CD4-positive, alpha-beta T cell treated with Interleukin-21 for 1 hour (primary cell): Measurements from ENCODE around the gene HPCAL1.

Experiments
- DNase-seq: peaks from one replicate; pipeline ENCODE4 v3.0.0-alpha.2; 2020

The HPCAL1 gene

GRCh38 chr2:10410001-10410822, 107.5 kb downstream of the HPCAL1 start:
- DNase-seq, result no peak

DNA sequence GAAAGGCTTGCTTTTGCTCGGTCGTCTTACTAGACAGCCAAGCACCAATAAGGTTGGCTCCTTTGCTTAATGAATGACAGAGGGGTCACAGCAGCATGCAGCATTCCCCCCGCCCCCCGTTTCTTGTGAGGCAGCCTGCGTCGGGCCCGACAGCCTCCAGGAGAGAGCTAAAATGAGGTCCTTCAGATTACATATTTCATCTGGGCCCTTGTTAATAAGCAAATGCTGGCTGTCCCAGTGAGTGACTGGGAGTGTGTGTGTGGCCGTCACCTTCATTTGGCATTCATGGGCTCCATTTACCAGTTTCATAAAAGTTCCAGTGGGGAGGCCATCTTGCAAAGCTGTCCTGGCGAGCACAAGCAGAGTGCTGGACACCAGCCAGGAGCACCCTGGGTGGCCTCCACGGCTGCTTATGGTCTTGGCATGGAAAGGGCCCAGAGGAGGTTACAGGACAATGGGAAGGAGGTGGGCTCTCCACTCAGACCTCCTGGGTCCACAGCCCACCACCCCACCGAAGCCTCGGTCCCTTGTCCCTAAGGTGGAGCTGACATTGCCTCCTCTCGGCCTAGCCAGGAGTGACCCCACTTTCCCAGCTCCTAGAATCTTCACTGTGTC, 108.2 kb downstream of the HPCAL1 start:
- DNase-seq, result no peak

DNA sequence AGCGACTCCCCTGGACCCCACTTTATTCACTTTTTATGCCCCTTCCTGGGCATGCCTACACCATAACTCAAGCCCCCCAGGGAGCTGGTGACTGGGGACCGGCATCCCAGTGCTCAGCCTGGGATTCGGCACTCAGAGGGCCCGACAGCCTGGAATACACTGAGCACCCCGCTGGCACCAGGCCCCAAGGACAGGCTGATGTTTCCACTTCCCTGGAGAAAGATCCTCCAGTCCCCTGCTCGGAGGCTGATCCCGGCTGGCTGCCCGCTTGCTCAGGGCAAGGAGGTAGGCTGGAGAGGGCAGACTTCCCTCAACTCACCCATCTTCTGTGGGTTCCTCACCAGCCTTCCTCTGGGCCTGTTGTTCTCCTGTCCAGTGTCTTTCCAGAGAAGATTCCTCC, 108.9 kb downstream of the HPCAL1 start:
- no peak for DNase-seq

GRCh38 chr2:10412380-10412779, 109.7 kb downstream of the HPCAL1 start:
- DNase-seq, result peak; percentile 39

GRCh38 chr2:10413503-10413902, 110.8 kb downstream of the HPCAL1 start:
- DNase-seq, result no peak

DNA sequence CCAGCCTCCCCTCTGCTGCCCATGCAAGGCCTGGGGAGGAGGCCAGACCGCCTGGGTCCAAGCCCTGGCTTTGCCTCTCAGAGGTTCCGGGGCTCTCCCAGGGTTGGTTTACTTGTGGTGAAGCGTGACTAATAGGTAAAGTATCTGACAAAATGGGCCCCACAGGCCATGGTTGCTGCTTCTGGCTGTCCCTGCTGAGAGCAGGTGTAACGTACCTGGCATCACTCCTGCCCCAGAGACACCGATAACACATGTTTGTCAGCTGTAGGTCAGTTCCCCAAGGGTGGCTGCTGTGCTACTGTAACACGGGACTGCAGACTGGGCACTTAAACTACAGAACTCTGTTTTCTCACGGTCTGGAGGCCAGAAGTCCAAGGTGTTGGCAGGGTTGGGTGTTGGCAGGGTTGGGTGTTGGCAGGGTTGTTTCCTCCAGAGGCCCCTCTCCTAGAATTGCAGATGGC, 111.3 kb downstream of the HPCAL1 start:
- no peak for DNase-seq

DNA sequence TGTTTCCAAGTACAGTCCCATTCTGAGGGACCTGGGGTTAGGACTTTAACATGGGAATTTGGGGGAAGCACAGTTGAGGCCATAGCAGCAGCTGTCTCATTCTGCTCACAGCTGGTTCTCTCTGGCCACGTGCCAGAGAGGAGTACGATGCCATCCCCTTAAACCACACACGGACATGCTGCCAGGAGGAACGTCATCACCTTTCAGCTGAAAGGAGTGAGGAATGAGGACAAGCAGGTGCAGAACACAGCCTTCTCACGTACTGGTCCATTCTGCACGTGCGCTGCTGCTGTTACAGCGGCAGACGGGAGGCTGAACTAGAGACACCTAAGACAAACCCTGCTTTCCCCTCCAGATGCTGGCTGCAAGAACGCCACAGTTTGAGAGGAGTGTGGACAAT, 111.9 kb downstream of the HPCAL1 start:
- no peak for DNase-seq

DNA sequence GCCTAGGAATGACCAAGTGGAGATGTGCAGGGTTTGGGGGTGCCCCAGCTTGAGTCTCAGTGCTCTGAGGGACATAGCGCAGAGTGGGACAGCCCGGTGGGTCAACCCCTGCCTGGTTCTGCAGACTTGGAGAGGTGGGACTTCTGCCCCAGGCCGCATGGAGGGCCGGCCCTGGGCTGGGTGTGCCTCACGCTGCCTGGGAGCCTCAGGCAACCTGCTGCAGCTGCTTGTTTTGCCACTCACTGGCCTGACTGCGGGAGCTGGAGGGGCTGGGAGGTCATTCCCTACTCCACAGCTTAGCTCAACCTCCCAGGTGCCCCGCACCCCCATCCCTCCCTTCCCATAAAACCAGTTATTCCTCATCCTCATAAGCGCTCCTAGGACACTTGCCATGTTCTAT, 112.3 kb downstream of the HPCAL1 start:
- no peak for DNase-seq

DNA sequence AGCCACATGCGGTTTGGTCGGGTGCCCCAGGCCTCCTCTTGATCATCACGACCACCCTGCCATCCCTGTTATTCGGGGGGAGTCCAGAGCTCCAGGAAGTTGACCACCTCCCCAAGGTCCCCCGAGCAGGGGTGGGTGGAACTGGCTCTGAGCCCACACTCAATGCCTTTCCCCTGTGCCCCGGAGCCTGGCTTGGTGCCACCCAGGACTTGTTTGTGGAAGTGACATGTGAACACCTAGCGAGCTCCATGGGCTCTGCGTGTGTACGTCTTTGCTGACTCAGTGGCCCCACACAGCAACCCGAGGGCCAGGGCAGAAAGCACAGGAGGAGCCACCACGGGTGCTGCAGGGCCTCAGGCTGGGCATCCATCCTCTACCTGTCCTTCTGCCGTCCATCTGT, 112.9 kb downstream of the HPCAL1 start:
- DNase-seq, result no peak

DNA sequence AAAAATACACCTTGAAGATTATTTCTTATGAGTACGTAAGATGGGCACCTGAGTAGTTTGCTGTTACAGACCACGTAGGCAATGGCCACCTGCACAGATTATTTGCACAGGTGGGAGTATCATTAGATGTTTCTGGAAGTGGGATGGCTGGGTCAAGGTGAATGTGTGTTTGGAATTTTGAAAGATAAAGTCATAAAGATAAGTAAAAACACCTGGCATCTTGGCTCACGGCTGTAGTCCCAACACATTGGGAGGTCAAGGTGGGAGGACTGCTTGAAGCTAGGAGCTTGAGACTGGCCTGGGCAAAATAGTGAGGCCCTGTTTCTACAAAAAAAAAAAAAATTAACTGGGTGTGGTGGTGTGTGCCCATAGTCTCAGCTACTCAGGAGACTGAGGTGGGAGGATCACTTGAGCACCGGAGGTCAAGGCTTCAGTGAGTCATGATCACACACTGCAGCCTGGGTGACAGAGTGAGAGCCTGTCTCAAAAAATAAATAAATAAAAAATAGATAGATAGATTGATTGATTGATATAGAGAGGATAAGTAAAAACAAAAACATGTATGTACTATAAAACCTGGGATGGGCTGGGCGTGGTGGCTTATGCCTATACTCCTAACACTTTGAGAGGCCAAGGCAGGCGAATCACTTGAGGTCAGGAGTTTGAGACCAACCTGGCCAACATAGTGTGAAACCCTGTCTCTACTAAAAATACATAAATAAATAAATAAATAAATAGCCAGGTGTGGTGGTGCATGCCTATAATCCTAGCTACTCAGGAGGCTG, 115.0 kb downstream of the HPCAL1 start:
- DNase-seq, result no peak

DNA sequence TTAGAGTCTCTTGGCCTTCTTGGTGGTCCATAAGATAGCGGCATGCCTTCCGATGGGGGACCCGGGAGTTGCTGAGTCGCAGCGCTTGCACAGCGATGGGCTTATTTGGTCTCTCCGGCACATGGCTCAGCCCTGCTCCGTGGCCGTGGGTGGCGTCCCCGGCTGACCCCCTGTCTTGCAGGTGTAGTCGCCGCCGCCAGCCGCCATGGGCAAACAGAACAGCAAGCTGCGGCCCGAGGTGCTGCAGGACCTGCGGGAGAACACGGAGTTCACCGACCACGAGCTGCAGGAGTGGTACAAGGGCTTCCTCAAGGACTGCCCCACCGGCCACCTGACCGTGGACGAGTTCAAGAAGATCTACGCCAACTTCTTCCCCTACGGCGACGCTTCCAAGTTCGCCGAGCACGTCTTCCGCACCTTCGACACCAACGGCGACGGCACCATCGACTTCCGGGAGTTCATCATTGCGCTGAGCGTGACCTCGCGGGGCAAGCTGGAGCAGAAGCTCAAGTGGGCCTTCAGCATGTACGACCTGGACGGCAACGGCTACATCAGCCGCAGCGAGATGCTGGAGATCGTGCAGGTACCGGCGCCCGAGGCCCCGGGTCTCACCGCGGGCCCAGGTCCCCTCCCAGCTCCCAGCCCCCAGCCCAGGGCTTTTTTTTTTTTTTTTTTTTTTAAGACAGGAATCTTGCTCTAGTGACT, 117.0 kb downstream of the HPCAL1 start:
- DNase-seq, result no peak

DNA sequence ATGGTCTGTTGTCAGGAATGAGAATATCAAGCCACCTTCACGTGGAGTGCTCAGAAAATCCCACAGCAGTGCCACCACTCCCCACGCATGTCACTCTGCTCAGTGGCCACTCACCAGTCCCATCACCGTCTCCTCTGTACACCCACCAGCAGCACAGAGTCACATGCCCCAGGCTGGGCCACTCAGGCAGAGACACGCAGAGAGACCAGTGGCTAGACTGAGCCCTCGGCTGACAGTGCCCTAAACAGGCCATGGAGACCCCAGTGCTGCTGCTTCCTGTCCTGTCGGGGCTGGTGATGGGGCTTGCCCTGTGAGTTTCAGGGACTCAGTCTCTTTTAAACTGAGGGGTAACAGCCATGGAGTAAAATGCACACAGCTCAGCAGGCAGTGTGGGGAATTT, 119.5 kb downstream of the HPCAL1 start:
- no peak for DNase-seq

- DNase-seq, result no peak
Measured at GRCh38 chr2:10422732-10423399, 120.2 kb downstream of the HPCAL1 start.

GRCh38 chr2:10423400-10423774, 120.7 kb downstream of the HPCAL1 start:
- no peak for DNase-seq

DNA sequence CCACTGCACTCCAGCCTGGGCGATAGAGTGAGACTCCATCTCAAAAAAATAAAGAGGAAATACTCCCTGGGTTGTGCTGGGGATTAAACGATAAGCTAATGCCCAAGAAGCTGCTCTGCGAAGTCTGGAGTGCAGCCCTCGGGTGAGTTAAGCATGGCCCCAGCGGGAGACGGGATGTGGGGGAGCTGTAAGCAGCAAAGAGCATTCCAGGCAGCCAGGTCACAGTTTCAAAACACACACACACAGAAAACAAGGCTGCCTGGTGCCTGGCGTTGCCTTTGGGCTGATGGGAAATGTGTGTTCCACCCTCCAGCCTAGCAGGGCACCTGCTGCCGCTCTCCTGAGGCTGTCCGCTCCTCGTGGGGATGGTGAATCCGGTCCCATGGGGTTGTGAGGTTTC, 121.3 kb downstream of the HPCAL1 start:
- DNase-seq, result no peak

DNA sequence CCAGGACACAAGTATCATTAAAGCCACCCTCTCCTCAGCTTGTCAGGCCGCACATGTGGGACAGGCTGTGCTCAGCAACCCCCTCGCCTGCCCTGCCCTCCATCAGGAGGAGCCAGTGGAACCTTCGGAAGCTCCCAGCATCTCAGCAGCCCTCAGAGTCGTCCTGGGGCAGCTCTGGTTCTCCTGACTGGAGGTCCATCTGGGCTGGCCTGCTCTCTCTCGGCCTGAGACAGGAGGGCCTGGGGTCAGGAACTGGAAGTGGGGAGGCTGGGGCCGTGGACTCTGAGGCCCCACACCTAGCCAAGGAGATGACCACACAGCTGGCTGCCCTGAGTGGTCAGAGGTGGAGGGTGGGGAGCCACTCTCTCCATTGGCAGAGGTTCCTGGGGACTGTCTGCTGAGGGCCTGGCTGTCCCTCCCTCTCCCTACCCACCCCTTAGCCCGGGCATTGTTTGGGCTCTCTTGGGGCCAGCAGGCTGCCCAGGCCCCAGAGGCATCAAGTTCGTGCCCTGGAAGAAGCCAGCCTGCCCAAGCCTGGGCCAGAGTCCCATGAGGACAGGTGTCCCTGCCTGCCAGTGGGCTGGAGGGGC, 122.3 kb downstream of the HPCAL1 start:
- DNase-seq, result no peak

DNA sequence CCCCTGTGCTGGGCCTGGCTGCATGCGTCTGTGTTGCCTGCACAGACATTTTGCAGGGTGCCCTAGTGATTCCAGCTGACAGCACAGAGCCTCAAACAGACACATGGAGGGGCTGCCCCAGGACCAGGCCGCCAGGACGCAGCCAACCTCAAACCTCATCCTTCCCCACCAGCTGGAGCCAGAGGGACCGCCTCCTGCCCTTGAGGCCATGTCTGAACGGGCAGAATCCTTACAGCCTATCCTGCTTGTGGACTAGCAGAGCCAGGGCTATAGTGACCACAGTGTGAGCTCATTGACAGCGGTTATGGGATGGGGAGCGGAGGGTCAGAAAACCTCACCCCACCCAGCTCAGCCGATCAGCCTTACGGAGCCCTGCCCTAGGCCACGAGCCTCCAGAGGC, 123.0 kb downstream of the HPCAL1 start:
- no peak for DNase-seq

GRCh38 chr2:10426726-10427617, 124.3 kb downstream of the HPCAL1 start:
- no peak for DNase-seq

DNA sequence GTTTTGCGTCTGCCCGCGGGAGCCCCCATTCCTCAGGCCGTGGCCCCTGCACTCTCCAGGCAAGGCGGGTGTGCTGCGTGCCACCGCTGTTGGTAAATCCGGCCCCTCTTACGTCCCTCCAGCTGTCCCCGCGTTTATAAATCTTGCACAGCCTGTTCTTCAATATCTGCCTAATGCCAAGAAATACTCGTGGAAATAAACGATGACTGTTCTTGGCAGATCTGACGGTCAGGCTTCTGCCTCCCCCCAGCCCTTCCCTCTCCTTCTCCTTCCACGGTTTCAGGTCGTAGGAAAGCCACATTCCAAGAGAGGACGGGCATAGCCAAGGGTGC, 124.9 kb downstream of the HPCAL1 start:
- no peak for DNase-seq

- no peak for DNase-seq
Measured at GRCh38 chr2:10428355-10428754, 125.7 kb downstream of the HPCAL1 start.

DNA sequence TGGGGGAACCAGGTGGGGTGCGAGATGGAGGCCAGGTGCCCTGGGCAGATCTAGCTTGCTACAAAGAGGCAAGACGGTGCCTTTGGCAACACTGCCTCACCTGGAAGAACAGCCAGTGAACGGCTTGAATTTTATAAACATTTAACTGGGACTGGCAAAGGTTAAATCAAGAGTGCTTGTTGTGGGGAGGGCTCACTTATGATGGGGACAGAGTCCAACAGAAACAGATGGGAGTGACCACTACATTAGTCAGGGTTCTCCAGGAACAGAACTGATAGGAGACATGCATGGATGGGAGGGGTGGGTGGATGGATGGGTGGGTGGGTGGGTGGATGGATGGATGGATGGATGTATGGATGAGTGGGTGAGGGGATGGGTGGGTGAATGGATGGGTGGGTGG, 126.2 kb downstream of the HPCAL1 start:
- DNase-seq, result no peak
